ENCODE data around the gene PLA2G1B.

- TF ChIP-seq CTCF (conservative IDR thresholded peaks at IDR 0.05; ENCODE audit: low read length) (no peak), EZH2phosphoT487 (IDR thresholded peaks at IDR 0.05; ENCODE audit: borderline replicate concordance) (no peak)
These were observed 15.5 kb upstream of the PLA2G1B start for GRCh38 chr12:120343039-120343537.

All from Loucy (cell line).